Effector CD8-positive, alpha-beta T cell (primary cell): Measurements from ENCODE around the gene GTF2H2C.
"Not testable (repeated sequence)": the region's sequence is repeated elsewhere in the genome, so short reads cannot be mapped to it uniquely, and the experiment has no call there.

ENCODE experiments used
- DNase-seq: peaks from one replicate; lab custom pipeline; 2025; lab: John Stamatoyannopoulos, UW
- total RNA-seq, 4 experiments: gene quantifications; one replicate each; lab custom pipeline; 2026; lab: John Stamatoyannopoulos, UW

The GTF2H2C gene
- 8.3 to 11.7 (median 10.0) reads per million in 4 experiments for total RNA-seq

GRCh38 chr5:69559908-69560330 is at the start of gene GTF2H2C:
GTF2H2C (plus strand) TSS chr5:69560191; CDS start chr5:69565133, 4,942 bp downstream.
- not testable (repeated sequence) for DNase-seq

GRCh38 chr5:69510694-69511093 is 49.3 kb upstream of the GTF2H2C start:
- no peak for DNase-seq

GRCh38 chr5:69512740-69513260 is 47.2 kb upstream of the GTF2H2C start:
- DNase-seq = no peak

- DNase-seq = not testable (repeated sequence)
Observed at GRCh38 chr5:69515570-69515969, 44.4 kb upstream of the GTF2H2C start.

GRCh38 chr5:69516769-69517168 is 43.2 kb upstream of the GTF2H2C start:
- no peak for DNase-seq

- no peak for DNase-seq
Observed at GRCh38 chr5:69517763-69518212, 42.2 kb upstream of the GTF2H2C start.

GRCh38 chr5:69519285-69519684 is 40.7 kb upstream of the GTF2H2C start:
- DNase-seq = no peak

GRCh38 chr5:69522035-69522434 is 38.0 kb upstream of the GTF2H2C start:
- DNase-seq = no peak

GRCh38 chr5:69525490-69525889 is 34.5 kb upstream of the GTF2H2C start:
- no peak for DNase-seq

- no peak for DNase-seq
Observed at GRCh38 chr5:69526660-69527059, 33.3 kb upstream of the GTF2H2C start.

GRCh38 chr5:69527128-69527770 is 32.7 kb upstream of the GTF2H2C start:
- no peak for DNase-seq

- DNase-seq = no peak
Observed at GRCh38 chr5:69528035-69528434, 32.0 kb upstream of the GTF2H2C start.

- no peak for DNase-seq
Observed at GRCh38 chr5:69528609-69529008, 31.4 kb upstream of the GTF2H2C start.

- DNase-seq = no peak
Observed at GRCh38 chr5:69530561-69531405, 29.2 kb upstream of the GTF2H2C start.

GRCh38 chr5:69531406-69531801 is 28.6 kb upstream of the GTF2H2C start:
- no peak for DNase-seq

GRCh38 chr5:69537911-69538310 is 22.1 kb upstream of the GTF2H2C start:
- DNase-seq = not testable (repeated sequence)

GRCh38 chr5:69538735-69539134 is 21.3 kb upstream of the GTF2H2C start:
- DNase-seq = not testable (repeated sequence)

- DNase-seq = not testable (repeated sequence)
Observed at GRCh38 chr5:69541347-69541746, 18.6 kb upstream of the GTF2H2C start.

GRCh38 chr5:69542838-69543618 is 17.0 kb upstream of the GTF2H2C start:
- DNase-seq = not testable (repeated sequence)

- not testable (repeated sequence) for DNase-seq
Observed at GRCh38 chr5:69544602-69545001, 15.4 kb upstream of the GTF2H2C start.

GRCh38 chr5:69560587-69561431 is 818 bp downstream of the GTF2H2C start:
- not testable (repeated sequence) for DNase-seq
